Measurements from ENCODE around the gene PSMB5. TPM values are rescaled to one million over a fixed set of nuclear protein-coding genes. Genes with fewer than 3 reads are reported as not detected.
A peak's percentile ranks its signal among the peaks of the same experiment; 100 is the strongest.

The PSMB5 gene
- total and polyA plus RNA-seq, 2 of the 13 experiments (the other 11 are each of a cell fraction or from before 2014, with no cell fraction given): 705 to 871 TPM

DNA sequence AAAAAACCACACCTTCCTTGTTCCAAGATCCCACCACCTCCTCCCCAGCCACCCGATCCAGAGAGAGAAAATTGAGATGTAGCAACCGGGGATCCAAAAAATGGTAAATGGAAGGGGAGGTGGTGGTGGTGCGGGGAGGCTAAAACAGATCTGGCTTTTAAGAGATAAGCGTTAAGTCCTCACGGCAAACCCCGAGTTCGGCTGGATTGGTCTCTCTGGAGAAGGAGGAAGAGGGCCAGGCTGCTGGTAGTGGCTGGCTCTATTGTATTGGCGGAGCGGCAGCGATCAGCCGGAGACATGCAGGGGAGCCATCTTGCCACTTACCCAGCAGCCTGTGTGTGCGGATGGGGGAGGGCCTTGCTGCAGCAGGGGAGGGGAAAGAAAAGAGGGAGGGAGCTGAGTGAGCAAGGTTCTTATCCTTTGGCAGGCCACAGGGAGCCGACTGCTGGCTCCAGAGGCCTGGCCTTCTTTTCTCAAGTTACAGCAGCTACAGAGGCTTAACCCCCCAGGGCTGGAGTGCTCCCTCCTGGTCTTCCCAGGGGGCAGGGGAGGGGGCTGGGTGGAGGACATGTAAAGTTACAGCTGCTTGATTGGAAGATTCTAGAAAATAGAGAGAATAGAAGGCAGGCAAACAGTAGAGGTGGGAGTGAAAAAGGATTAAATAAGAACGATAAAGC, 36.7 kb upstream of the PSMB5 start (continued):
- TF ChIP-seq, protein P1, sequence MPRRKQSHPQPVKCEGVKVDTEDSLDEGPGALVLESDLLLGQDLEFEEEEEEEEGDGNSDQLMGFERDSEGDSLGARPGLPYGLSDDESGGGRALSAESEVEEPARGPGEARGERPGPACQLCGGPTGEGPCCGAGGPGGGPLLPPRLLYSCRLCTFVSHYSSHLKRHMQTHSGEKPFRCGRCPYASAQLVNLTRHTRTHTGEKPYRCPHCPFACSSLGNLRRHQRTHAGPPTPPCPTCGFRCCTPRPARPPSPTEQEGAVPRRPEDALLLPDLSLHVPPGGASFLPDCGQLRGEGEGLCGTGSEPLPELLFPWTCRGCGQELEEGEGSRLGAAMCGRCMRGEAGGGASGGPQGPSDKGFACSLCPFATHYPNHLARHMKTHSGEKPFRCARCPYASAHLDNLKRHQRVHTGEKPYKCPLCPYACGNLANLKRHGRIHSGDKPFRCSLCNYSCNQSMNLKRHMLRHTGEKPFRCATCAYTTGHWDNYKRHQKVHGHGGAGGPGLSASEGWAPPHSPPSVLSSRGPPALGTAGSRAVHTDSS (CRISPR knock-in tag; conservative IDR thresholded peaks at IDR 0.05): no peak
- TF ChIP-seq, protein P2, sequence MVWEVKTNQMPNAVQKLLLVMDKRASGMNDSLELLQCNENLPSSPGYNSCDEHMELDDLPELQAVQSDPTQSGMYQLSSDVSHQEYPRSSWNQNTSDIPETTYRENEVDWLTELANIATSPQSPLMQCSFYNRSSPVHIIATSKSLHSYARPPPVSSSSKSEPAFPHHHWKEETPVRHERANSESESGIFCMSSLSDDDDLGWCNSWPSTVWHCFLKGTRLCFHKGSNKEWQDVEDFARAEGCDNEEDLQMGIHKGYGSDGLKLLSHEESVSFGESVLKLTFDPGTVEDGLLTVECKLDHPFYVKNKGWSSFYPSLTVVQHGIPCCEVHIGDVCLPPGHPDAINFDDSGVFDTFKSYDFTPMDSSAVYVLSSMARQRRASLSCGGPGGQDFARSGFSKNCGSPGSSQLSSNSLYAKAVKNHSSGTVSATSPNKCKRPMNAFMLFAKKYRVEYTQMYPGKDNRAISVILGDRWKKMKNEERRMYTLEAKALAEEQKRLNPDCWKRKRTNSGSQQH (CRISPR knock-in tag; IDR thresholded peaks at IDR 0.05; ENCODE audit: low read depth): peak; percentile 92
- TF ChIP-seq DRAP1 (CRISPR knock-in tag; IDR thresholded peaks at IDR 0.05) (peak; percentile 82), HDAC1 (CRISPR knock-in tag; IDR thresholded peaks at IDR 0.05) (peak; percentile 82), HNRNPUL1 (IDR thresholded peaks at IDR 0.05; ENCODE audit: low read depth, low read length) (no peak), ZNF619 (CRISPR knock-in tag; IDR thresholded peaks at IDR 0.05) (peak; percentile 88; the same call in 1 of the 2 replicates), NFE2L2 (IDR thresholded peaks at IDR 0.05; ENCODE audit: low read length) (no peak), HOXA9 (CRISPR knock-in tag; IDR thresholded peaks at IDR 0.05; ENCODE audit: borderline replicate concordance) (peak; percentile 52; the same call in 1 of the 2 replicates), DMAP1 (CRISPR knock-in tag; IDR thresholded peaks at IDR 0.05) (peak; percentile 80; the same call in 1 of the 2 replicates), ZNF33A (CRISPR knock-in tag; IDR thresholded peaks at IDR 0.05; ENCODE audit: borderline replicate concordance) (no peak), ZNF772 (CRISPR knock-in tag; IDR thresholded peaks at IDR 0.05) (peak; percentile 23; the same call in 1 of the 2 replicates), POGZ (CRISPR knock-in tag; IDR thresholded peaks at IDR 0.05) (peak; percentile 89), RBAK (CRISPR knock-in tag; IDR thresholded peaks at IDR 0.05) (no peak; the same call in 1 of the 2 replicates), ZNF713 (CRISPR knock-in tag; IDR thresholded peaks at IDR 0.05) (no peak), ZNF296 (CRISPR knock-in tag; conservative IDR thresholded peaks at IDR 0.05) (no peak), ELK4 (CRISPR knock-in tag; IDR thresholded peaks at IDR 0.05; ENCODE audit: borderline replicate concordance) (no peak), ZNF569 (CRISPR knock-in tag; IDR thresholded peaks at IDR 0.05; ENCODE audit: borderline replicate concordance) (no peak), ESRRA (CRISPR knock-in tag; IDR thresholded peaks at IDR 0.05; ENCODE audit: low read depth) (peak; percentile 61; the same call in 1 of the 2 replicates), ZSCAN9 (CRISPR knock-in tag; IDR thresholded peaks at IDR 0.05; ENCODE audit: borderline replicate concordance) (peak; percentile 43; the same call in 1 of the 2 replicates), MEIS2 (CRISPR knock-in tag; IDR thresholded peaks at IDR 0.05) (no peak; the same call in none of the 2 replicates), ZNF678 (CRISPR knock-in tag; IDR thresholded peaks at IDR 0.05) (no peak; the same call in 1 of the 2 replicates), GPN1 (CRISPR knock-in tag; IDR thresholded peaks at IDR 0.05; ENCODE audit: borderline replicate concordance) (no peak; the same call in 1 of the 2 replicates), ZNF672 (CRISPR knock-in tag; IDR thresholded peaks at IDR 0.05) (no peak)
- TF ChIP-seq, protein P3, sequence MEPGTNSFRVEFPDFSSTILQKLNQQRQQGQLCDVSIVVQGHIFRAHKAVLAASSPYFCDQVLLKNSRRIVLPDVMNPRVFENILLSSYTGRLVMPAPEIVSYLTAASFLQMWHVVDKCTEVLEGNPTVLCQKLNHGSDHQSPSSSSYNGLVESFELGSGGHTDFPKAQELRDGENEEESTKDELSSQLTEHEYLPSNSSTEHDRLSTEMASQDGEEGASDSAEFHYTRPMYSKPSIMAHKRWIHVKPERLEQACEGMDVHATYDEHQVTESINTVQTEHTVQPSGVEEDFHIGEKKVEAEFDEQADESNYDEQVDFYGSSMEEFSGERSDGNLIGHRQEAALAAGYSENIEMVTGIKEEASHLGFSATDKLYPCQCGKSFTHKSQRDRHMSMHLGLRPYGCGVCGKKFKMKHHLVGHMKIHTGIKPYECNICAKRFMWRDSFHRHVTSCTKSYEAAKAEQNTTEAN (CRISPR knock-in tag; conservative IDR thresholded peaks at IDR 0.05): no peak
